HepG2 (cell line): ENCODE measurements around the gene PPP2R5B. TPM values are rescaled to one million over a fixed set of nuclear protein-coding genes. Genes with fewer than 3 reads are reported as not detected.

Experiments
- HNRNPL ChIP-seq: fragments of 200-400 bp; formaldehyde crosslinking; IDR thresholded peaks from 2 replicates; pipeline ENCODE4 v1.6.1; 2017; ENCODE audit warnings: mild to moderate bottlenecking, low read depth, low read length
- NR3C1 ChIP-seq: sonication (generic); formaldehyde crosslinking; IDR thresholded peaks from 2 replicates; pipeline ENCODE4 v1.4.0; 2020; ENCODE audit warnings: missing genetic modification reagents
- SMYD3 ChIP-seq: sonication (generic); formaldehyde crosslinking; IDR thresholded peaks from 2 replicates; pipeline ENCODE4 v1.8.1; 2023; ENCODE audit warnings: mild to moderate bottlenecking, missing genetic modification reagents
- SRSF4 ChIP-seq: fragments of 200-400 bp; formaldehyde crosslinking; IDR thresholded peaks from one replicate; pipeline ENCODE4 v1.6.1; 2018; ENCODE audit warnings: mild to moderate bottlenecking, low read depth, low read length, moderate library complexity; ENCODE audit not compliant: poor library complexity, severe bottlenecking
- TCF7 ChIP-seq: sonication (generic); IDR thresholded peaks from 2 replicates; pipeline ENCODE4 v1.6.1; 2016; ENCODE audit warnings: antibody characterized with exemption, low read depth
- ZNF143 ChIP-seq: sonication (generic); formaldehyde crosslinking; IDR thresholded peaks from 2 replicates; pipeline ENCODE4 v1.4.0; 2020; ENCODE audit warnings: missing genetic modification reagents
- ZNF615 ChIP-seq: sonication (generic); formaldehyde crosslinking; IDR thresholded peaks from 2 replicates; pipeline ENCODE4 v1.5.0; 2020; ENCODE audit warnings: mild to moderate bottlenecking, missing genetic modification reagents, borderline replicate concordance
- ZNF629 ChIP-seq: sonication (generic); formaldehyde crosslinking; conservative IDR thresholded peaks from 2 replicates; pipeline ENCODE4 v1.5.0; 2020; ENCODE audit warnings: missing genetic modification reagents
- ZNF792 ChIP-seq: IDR thresholded peaks from 2 replicates; pipeline ENCODE4 v1.6.1; 2016
- polyA plus RNA-seq, 8 experiments: library from polyadenylated mRNA; depleted of rRNA in 3 of 8; stranded (reverse) in 7 of 8; unstranded in 1 of 8; fragments of >200 nt; fragmentation: Illumina TruSeq in 4 of 8; extraction: Trizol in 4 of 8; gene quantifications; 2 replicates each; pipeline versions ENCODE4 v1.2.1 to v1.2.3, GENCODE V29; 2011 to 2016; ENCODE audit warnings: low read depth in 4 of 8, missing spikeins in 1 of 8, mixed read lengths in 1 of 8; ENCODE audit not compliant: insufficient read depth in 1 of 8
- total RNA-seq, 5 experiments: library from RNA; depleted of rRNA; stranded (reverse); fragments of >200 nt; fragmentation: Illumina TruSeq; extraction: Trizol; gene quantifications; 2 replicates each; pipeline ENCODE4 v1.2.3, GENCODE V29; 2016; ENCODE audit warnings: low read depth in 1 of 5
- TF ChIP-seq, protein P1 (sequence below): IDR thresholded peaks from 2 replicates; pipeline ENCODE4 v1.6.1; 2016; ENCODE audit warnings: control low read depth
- TF ChIP-seq, protein P2 (sequence below), 2 experiments: sonication (generic) in 1 of 2; formaldehyde crosslinking in 1 of 2; IDR thresholded peaks; 2 replicates each; pipeline versions ENCODE4 v1.4.0 to v1.6.1; 2018 to 2020; ENCODE audit warnings: missing genetic modification reagents in 2 of 2, borderline replicate concordance in 1 of 2, low read depth in 1 of 2, mild to moderate bottlenecking in 1 of 2, missing biosample characterization in 1 of 2
- TF ChIP-seq, protein P3 (sequence below): sonication (generic); formaldehyde crosslinking; IDR thresholded peaks from 2 replicates; pipeline ENCODE4 v1.5.0; 2020; ENCODE audit warnings: mild to moderate bottlenecking, missing genetic modification reagents, borderline replicate concordance
- TF ChIP-seq, protein P4 (sequence below): sonication (generic); formaldehyde crosslinking; IDR thresholded peaks from 2 replicates; pipeline ENCODE4 v1.5.1; 2020; ENCODE audit warnings: missing genetic modification reagents, mild to moderate bottlenecking, borderline replicate concordance
- TF ChIP-seq, protein P5 (sequence below): sonication (generic); formaldehyde crosslinking; IDR thresholded peaks from 2 replicates; pipeline ENCODE4 v1.4.0; 2020; ENCODE audit warnings: missing genetic modification reagents, borderline replicate concordance

Gene PPP2R5B
- total and polyA plus RNA-seq, 2 of the 13 experiments (the other 11 are each of a cell fraction or from before 2014, with no cell fraction given): 2.3 to 8.3 TPM

DNA sequence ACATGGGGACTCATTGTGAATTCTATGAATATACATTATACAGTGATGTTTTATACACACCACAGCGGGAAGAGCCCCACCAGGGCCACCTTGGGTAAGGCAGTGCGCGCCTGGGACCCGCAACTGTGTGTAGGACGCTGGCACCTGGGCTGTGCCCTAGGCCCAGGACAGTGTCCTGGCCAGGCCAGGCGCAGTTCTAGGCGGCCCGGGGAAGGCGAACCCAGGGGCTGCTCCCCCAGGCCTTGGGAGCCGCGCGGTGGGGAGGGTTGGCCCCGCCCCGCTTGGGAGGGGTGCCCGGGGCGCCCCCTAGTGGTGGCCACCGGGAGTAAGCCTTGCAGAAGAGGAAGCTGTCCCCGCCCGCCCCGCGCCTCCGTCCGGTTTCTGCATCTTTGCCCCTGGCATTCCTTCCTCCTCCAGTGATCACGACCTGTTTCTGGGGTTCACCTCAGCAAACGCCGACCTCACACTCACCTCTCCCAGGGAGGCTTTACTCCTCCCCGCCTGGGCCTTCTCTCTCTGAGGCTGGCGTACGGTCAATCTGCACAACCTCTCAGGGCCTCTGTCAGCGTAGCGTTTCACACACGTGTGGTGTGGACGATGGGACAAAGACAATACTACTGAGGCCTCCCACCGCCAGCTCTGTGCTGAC lies 36.6 kb upstream of the PPP2R5B start (continued):
- TF ChIP-seq ZNF143 (CRISPR knock-in tag) (peak; percentile 25; the same call in 1 of the 2 replicates), NR3C1 (CRISPR knock-in tag) (no peak), TCF7 (no peak), ZNF615 (CRISPR knock-in tag) (0 out of 2 replicates have a peak, but pooled peaks have one; percentile 15), ZNF792 (CRISPR knock-in tag) (0 out of 2 replicates have a peak, but pooled peaks have one; percentile 11), HNRNPL (peak; percentile 85), SRSF4 (no peak), SMYD3 (CRISPR knock-in tag) (peak; percentile 52; the same call in 1 of the 2 replicates), ZNF629 (CRISPR knock-in tag) (peak; percentile 55)
- TF ChIP-seq, protein P1, sequence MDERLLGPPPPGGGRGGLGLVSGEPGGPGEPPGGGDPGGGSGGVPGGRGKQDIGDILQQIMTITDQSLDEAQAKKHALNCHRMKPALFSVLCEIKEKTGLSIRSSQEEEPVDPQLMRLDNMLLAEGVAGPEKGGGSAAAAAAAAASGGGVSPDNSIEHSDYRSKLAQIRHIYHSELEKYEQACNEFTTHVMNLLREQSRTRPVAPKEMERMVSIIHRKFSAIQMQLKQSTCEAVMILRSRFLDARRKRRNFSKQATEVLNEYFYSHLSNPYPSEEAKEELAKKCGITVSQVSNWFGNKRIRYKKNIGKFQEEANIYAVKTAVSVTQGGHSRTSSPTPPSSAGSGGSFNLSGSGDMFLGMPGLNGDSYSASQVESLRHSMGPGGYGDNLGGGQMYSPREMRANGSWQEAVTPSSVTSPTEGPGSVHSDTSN (CRISPR knock-in tag): no peak
- TF ChIP-seq, protein P2, sequence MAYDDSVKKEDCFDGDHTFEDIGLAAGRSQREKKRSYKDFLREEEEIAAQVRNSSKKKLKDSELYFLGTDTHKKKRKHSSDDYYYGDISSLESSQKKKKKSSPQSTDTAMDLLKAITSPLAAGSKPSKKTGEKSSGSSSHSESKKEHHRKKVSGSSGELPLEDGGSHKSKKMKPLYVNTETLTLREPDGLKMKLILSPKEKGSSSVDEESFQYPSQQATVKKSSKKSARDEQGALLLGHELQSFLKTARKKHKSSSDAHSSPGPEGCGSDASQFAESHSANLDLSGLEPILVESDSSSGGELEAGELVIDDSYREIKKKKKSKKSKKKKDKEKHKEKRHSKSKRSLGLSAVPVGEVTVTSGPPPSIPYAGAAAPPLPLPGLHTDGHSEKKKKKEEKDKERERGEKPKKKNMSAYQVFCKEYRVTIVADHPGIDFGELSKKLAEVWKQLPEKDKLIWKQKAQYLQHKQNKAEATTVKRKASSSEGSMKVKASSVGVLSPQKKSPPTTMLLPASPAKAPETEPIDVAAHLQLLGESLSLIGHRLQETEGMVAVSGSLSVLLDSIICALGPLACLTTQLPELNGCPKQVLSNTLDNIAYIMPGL (CRISPR knock-in tag; IDR thresholded peaks at IDR 0.05; ENCODE audit: borderline replicate concordance in 1 of 2, low read depth in 1 of 2): peak; percentile 68 to 94
- TF ChIP-seq, protein P3, sequence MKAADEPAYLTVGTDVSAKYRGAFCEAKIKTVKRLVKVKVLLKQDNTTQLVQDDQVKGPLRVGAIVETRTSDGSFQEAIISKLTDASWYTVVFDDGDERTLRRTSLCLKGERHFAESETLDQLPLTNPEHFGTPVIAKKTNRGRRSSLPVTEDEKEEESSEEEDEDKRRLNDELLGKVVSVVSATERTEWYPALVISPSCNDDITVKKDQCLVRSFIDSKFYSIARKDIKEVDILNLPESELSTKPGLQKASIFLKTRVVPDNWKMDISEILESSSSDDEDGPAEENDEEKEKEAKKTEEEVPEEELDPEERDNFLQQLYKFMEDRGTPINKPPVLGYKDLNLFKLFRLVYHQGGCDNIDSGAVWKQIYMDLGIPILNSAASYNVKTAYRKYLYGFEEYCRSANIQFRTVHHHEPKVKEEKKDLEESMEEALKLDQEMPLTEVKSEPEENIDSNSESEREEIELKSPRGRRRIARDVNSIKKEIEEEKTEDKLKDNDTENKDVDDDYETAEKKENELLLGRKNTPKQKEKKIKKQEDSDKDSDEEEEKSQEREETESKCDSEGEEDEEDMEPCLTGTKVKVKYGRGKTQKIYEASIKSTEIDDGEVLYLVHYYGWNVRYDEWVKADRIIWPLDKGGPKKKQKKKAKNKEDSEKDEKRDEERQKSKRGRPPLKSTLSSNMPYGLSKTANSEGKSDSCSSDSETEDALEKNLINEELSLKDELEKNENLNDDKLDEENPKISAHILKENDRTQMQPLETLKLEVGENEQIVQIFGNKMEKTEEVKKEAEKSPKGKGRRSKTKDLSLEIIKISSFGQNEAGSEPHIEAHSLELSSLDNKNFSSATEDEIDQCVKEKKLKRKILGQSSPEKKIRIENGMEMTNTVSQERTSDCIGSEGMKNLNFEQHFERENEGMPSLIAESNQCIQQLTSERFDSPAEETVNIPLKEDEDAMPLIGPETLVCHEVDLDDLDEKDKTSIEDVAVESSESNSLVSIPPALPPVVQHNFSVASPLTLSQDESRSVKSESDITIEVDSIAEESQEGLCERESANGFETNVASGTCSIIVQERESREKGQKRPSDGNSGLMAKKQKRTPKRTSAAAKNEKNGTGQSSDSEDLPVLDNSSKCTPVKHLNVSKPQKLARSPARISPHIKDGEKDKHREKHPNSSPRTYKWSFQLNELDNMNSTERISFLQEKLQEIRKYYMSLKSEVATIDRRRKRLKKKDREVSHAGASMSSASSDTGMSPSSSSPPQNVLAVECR (CRISPR knock-in tag): peak; percentile 65; the same call in 1 of the 2 replicates
- TF ChIP-seq, protein P4, sequence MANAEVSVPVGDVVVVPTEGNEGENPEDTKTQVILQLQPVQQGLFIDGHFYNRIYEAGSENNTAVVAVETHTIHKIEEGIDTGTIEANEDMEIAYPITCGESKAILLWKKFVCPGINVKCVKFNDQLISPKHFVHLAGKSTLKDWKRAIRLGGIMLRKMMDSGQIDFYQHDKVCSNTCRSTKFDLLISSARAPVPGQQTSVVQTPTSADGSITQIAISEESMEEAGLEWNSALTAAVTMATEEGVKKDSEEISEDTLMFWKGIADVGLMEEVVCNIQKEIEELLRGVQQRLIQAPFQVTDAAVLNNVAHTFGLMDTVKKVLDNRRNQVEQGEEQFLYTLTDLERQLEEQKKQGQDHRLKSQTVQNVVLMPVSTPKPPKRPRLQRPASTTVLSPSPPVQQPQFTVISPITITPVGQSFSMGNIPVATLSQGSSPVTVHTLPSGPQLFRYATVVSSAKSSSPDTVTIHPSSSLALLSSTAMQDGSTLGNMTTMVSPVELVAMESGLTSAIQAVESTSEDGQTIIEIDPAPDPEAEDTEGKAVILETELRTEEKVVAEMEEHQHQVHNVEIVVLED: peak; percentile 53; the same call in 1 of the 2 replicates
- TF ChIP-seq, protein P5, sequence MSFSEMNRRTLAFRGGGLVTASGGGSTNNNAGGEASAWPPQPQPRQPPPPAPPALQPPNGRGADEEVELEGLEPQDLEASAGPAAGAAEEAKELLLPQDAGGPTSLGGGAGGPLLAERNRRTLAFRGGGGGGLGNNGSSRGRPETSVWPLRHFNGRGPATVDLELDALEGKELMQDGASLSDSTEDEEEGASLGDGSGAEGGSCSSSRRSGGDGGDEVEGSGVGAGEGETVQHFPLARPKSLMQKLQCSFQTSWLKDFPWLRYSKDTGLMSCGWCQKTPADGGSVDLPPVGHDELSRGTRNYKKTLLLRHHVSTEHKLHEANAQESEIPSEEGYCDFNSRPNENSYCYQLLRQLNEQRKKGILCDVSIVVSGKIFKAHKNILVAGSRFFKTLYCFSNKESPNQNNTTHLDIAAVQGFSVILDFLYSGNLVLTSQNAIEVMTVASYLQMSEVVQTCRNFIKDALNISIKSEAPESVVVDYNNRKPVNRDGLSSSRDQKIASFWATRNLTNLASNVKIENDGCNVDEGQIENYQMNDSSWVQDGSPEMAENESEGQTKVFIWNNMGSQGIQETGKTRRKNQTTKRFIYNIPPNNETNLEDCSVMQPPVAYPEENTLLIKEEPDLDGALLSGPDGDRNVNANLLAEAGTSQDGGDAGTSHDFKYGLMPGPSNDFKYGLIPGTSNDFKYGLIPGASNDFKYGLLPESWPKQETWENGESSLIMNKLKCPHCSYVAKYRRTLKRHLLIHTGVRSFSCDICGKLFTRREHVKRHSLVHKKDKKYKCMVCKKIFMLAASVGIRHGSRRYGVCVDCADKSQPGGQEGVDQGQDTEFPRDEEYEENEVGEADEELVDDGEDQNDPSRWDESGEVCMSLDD (CRISPR knock-in tag): 0 out of 2 replicates have a peak, but pooled peaks have one; percentile 42
